ENCODE results near the gene THADA. TPM values are rescaled to one million over a fixed set of nuclear protein-coding genes. Genes with fewer than 3 reads are reported as not detected.

THADA gene
- total and polyA plus RNA-seq, 2 donors (not counting 3 experiments of a cell fraction or from before 2014, with no cell fraction given): 22.6 to 25.3 TPM

- Histone ChIP-seq H2AFZ (ENCODE audit: low read depth, low read length) (no peak overlapping the region), H3K9me1 (replicated peaks; ENCODE audit: control insufficient read depth, extremely low read depth, insufficient read depth, low read length) (no peaks in the 10 kb centered on the region), H3K4me1 (ENCODE audit: control insufficient read depth, extremely low read depth, insufficient read depth, low read length) (no peaks in the 10 kb centered on the region), H4K20me1 (replicated peaks; ENCODE audit: control insufficient read depth, extremely low read depth, insufficient read depth, low read length) (no peaks in the 10 kb centered on the region), H3K79me2 (ENCODE audit: control insufficient read depth, insufficient read depth, low read length) (no peaks in the 10 kb centered on the region), H3K4me2 (ENCODE audit: insufficient read depth, low read length) (no peak overlapping the region), H3K9me3 (replicated peaks; ENCODE audit: control insufficient read depth, insufficient read depth, low read length) (no peaks in the 10 kb centered on the region), H3K36me3 (ENCODE audit: control insufficient read depth in 2 of 2, extremely low read depth in 1 of 2, insufficient read depth in 2 of 2, low read length in 2 of 2) (no peaks in the 10 kb centered on the region), H3K27ac (ENCODE audit: insufficient read depth, low read depth, low read length) (no peak overlapping the region), H3K9ac (replicated peaks; ENCODE audit: extremely low read depth, insufficient read depth, low read length) (no peak overlapping the region), H3K4me3 (replicated peaks in 1 of 3; ENCODE audit: insufficient read depth in 1 of 3, low read depth in 1 of 3, low read length in 3 of 3) (no peak overlapping the region), H3K27me3 (ENCODE audit: control insufficient read depth in 2 of 2, insufficient read depth in 2 of 2, low read length in 2 of 2) (no peaks in the 10 kb centered on the region)
- BruUV-seq (replicated peaks): no TSS peak
- intact Hi-C loops (cut with micrococcal nuclease) (no loop called here), dilution Hi-C loops (cut with MboI; ENCODE audit: extremely low pct_ligation_motif_present, low sequenced_read_pairs) (no loop called here)
- FAIRE-seq (no peak), DNase-seq (ENCODE audit: low read depth, low spot score) (no peak)
- TF ChIP-seq EZH2 (IDR thresholded peaks at IDR 0.05; ENCODE audit: borderline replicate concordance, low read depth, low read length, severe bottlenecking) (no peak), POLR2A (IDR thresholded peaks at IDR 0.05; ENCODE audit: low read depth, low read length) (no peak), MYC (IDR thresholded peaks at IDR 0.05; ENCODE audit: low read depth, low read length) (no peak)
- ChIA-PET POLR2A (interaction anchor here (0.6 kb wide), 1 partner anchor 20 kb away, joined by 4 read pairs; no protein-coding TSS in a partner anchor), CTCF (interaction anchor here (1.2 to 1.6 kb wide), 3 partner anchors 9 to 136 kb away, joined by 3 to 4 read pairs (median 3); no protein-coding TSS in a partner anchor)
These were observed 193.8 kb downstream of the THADA start for GRCh38 chr2:43402002-43402401.

- FAIRE-seq: no peak
- no peak overlapping the region for H3K27ac ChIP-seq (ENCODE audit: insufficient read depth, low read depth, low read length)
- CTCF ChIA-PET: no interaction called here
These were observed 195.3 kb downstream of the THADA start for GRCh38 chr2:43400508-43400907.

More at GRCh38 chr2:43400508-43400907, 195.3 kb downstream of the THADA start:
- no peaks in the 10 kb centered on the region for H3K79me2 ChIP-seq (ENCODE audit: control insufficient read depth, insufficient read depth, low read length)
- no peak overlapping the region for H3K4me3 ChIP-seq (replicated peaks in 1 of 3; ENCODE audit: insufficient read depth in 1 of 3, low read depth in 1 of 3, low read length in 3 of 3)
- H3K36me3 ChIP-seq (ENCODE audit: control insufficient read depth in 2 of 2, extremely low read depth in 1 of 2, insufficient read depth in 2 of 2, low read length in 2 of 2): no peaks in the 10 kb centered on the region
- no peak overlapping the region for H2AFZ ChIP-seq (ENCODE audit: low read depth, low read length)
- H3K9ac ChIP-seq (replicated peaks; ENCODE audit: extremely low read depth, insufficient read depth, low read length): no peak overlapping the region
- H3K4me1 ChIP-seq (ENCODE audit: control insufficient read depth, extremely low read depth, insufficient read depth, low read length): no peaks in the 10 kb centered on the region
- POLR2A ChIA-PET: no interaction called here
- dilution Hi-C loops (cut with MboI; ENCODE audit: extremely low pct_ligation_motif_present, low sequenced_read_pairs): no loop called here
- H3K27me3 ChIP-seq (ENCODE audit: control insufficient read depth in 2 of 2, insufficient read depth in 2 of 2, low read length in 2 of 2): no peaks in the 10 kb centered on the region
- BruUV-seq (replicated peaks): no TSS peak
- DNase-seq (ENCODE audit: low read depth, low spot score): no peak
- no peaks in the 10 kb centered on the region for H3K9me3 ChIP-seq (replicated peaks; ENCODE audit: control insufficient read depth, insufficient read depth, low read length)
- no peaks in the 10 kb centered on the region for H4K20me1 ChIP-seq (replicated peaks; ENCODE audit: control insufficient read depth, extremely low read depth, insufficient read depth, low read length)
- TF ChIP-seq POLR2AphosphoS5 (IDR thresholded peaks at IDR 0.05; ENCODE audit: insufficient read depth, low read depth, low read length): no peak
- TF ChIP-seq GATA2 (IDR thresholded peaks at IDR 0.05; ENCODE audit: insufficient read depth, insufficient read length, low read depth, low read length): no peak
- no peak for TF ChIP-seq POLR2A (IDR thresholded peaks at IDR 0.05; ENCODE audit: low read depth, low read length)
- no peak for TF ChIP-seq CTCF (IDR thresholded peaks at IDR 0.05; ENCODE audit: extremely low read depth in 1 of 2, insufficient read depth in 1 of 2, low read depth in 1 of 2, low read length in 2 of 2)
- no peak for TF ChIP-seq MYC (IDR thresholded peaks at IDR 0.05; ENCODE audit: low read depth, low read length)
- TF ChIP-seq MAX (IDR thresholded peaks at IDR 0.05; ENCODE audit: insufficient read depth, insufficient read length): no peak
- no peak for TF ChIP-seq FOS (IDR thresholded peaks at IDR 0.05; ENCODE audit: borderline replicate concordance, insufficient read depth, low read length)
- TF ChIP-seq JUN (IDR thresholded peaks at IDR 0.05; ENCODE audit: borderline replicate concordance, insufficient read depth, insufficient read length, low read depth): no peak
- no peak for TF ChIP-seq EZH2 (IDR thresholded peaks at IDR 0.05; ENCODE audit: borderline replicate concordance, low read depth, low read length, severe bottlenecking)
- intact Hi-C loops (cut with micrococcal nuclease): no loop called here
- no peak overlapping the region for H3K4me2 ChIP-seq (ENCODE audit: insufficient read depth, low read length)
- no peaks in the 10 kb centered on the region for H3K9me1 ChIP-seq (replicated peaks; ENCODE audit: control insufficient read depth, extremely low read depth, insufficient read depth, low read length)

All from endothelial cell of umbilical vein (primary cell).